ENCODE results near the gene PEX7.
"Not testable (repeated sequence)": the region's sequence is repeated elsewhere in the genome, so short reads cannot be mapped to it uniquely, and the experiment has no call there.

PEX7 gene

DNA sequence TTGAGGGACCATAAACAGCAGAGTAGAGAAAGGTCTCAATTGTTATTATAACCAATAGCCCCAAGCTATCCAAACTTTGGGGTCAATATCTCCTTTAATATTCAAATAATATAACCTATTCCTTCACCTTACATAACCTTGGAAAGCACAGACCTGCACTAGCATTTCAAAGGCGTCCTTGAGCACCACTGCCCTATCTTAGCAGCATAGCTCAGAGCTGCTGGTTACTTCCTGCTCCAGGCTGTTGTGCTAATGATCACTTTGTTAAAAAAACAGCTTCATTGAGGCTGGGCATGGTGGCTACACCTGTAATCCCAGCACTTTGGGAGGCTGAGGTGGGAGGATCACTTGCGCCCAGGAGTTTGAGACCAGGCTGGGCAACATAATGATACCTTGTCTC, 110.2 kb downstream of the PEX7 start:
- H3K9me3 ChIP-seq = no peaks in the 10 kb centered on the region
- no peaks in the 10 kb centered on the region for H3K4me1 ChIP-seq (ENCODE audit: control insufficient read depth in 1 of 2, insufficient read depth in 1 of 2, low read depth in 1 of 2, low read length in 1 of 2)
- TF ChIP-seq, protein P1, sequence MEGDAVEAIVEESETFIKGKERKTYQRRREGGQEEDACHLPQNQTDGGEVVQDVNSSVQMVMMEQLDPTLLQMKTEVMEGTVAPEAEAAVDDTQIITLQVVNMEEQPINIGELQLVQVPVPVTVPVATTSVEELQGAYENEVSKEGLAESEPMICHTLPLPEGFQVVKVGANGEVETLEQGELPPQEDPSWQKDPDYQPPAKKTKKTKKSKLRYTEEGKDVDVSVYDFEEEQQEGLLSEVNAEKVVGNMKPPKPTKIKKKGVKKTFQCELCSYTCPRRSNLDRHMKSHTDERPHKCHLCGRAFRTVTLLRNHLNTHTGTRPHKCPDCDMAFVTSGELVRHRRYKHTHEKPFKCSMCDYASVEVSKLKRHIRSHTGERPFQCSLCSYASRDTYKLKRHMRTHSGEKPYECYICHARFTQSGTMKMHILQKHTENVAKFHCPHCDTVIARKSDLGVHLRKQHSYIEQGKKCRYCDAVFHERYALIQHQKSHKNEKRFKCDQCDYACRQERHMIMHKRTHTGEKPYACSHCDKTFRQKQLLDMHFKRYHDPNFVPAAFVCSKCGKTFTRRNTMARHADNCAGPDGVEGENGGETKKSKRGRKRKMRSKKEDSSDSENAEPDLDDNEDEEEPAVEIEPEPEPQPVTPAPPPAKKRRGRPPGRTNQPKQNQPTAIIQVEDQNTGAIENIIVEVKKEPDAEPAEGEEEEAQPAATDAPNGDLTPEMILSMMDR (IDR thresholded peaks at IDR 0.05) = no peak
- H3K4me3 ChIP-seq (ENCODE audit: low read depth in 1 of 2, low read length in 1 of 2) = no peak overlapping the region
- no peak overlapping the region for H3K27ac ChIP-seq
- no peaks in the 10 kb centered on the region for H3K36me3 ChIP-seq
- H3K27me3 ChIP-seq = peaks cover 86% of the 10 kb centered on the region

DNA sequence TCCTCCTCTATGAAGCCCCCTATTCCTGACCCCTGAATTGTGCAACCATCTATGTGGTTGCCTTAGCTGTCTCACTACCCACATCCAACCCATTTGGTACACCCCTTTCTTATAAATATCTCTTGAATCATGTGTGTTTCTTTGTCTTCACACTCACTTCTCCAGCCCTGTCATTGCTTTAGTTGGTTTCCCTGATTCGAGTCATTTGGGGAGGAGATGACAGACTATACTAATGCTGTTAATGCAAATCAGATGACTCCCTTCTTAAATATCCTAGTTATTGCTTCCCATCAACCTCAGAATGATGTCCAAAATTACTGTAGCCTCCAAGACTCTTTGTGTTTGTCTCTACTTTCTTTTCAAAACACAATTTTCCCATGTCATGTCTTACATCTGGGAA, 122.7 kb downstream of the PEX7 start:
- Histone ChIP-seq H3K27me3 (peaks cover 22% of the 10 kb centered on the region), H3K4me3 (ENCODE audit: low read depth in 1 of 2, low read length in 1 of 2) (no peak overlapping the region)
- TF ChIP-seq, protein P1 (IDR thresholded peaks at IDR 0.05) = no peak

DNA sequence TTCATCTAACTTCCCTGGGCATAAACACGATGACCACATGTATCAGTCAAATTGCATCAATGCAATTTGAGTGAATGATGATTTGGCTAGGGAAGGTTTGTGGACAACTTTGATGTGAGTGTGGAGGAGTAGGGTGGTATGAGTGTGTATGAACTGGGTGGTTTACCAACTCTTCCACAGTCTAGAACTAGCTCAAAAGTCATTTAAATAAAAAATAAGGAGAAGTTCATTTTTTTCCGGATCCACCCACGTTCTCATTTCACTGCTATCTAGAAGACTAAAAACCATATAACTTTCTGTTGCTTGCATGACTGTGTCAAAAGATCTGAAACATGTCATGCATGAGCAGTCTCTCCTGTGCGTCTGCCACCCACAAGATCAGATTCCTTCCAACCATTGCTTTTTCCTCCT, 123.3 kb downstream of the PEX7 start:
- Histone ChIP-seq H3K9me3 (no peaks in the 10 kb centered on the region), H3K36me3 (no peaks in the 10 kb centered on the region), H3K4me3 (ENCODE audit: low read depth in 1 of 2, low read length in 1 of 2) (no peak overlapping the region), H3K27ac (no peak overlapping the region), H3K4me1 (ENCODE audit: control insufficient read depth in 1 of 2, insufficient read depth in 1 of 2, low read depth in 1 of 2, low read length in 1 of 2) (no peaks in the 10 kb centered on the region), H3K27me3 (peaks cover 22% of the 10 kb centered on the region)
- TF ChIP-seq, protein P1 (IDR thresholded peaks at IDR 0.05) = no peak

More for the DNA sequence above, 122.7 kb downstream of the PEX7 start:
- Histone ChIP-seq H3K36me3 (no peaks in the 10 kb centered on the region), H3K9me3 (no peaks in the 10 kb centered on the region), H3K27ac (no peak overlapping the region), H3K4me1 (ENCODE audit: control insufficient read depth in 1 of 2, insufficient read depth in 1 of 2, low read depth in 1 of 2, low read length in 1 of 2) (no peaks in the 10 kb centered on the region)

DNA sequence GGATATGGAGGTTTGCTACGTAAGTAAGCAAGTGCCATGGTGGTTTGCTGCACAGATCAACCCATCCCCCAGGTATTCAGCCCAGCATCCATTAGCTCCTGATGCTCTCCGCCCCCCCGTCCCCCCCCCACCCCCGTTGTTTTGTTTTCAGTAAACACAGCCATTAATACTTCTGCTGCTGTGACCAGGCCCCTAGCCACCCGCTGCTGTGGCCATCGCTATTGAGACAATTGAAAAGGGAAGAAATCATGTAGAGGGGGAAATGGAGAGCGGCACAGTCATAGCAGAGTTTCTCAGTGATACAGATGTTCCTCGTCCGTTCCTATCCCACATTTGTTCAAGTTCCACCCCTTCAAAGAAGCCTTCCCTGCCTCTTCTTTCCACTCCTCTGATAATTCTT, 124.6 kb downstream of the PEX7 start:
- Histone ChIP-seq H3K27me3 (peaks cover 22% of the 10 kb centered on the region), H3K36me3 (no peaks in the 10 kb centered on the region), H3K4me1 (ENCODE audit: control insufficient read depth in 1 of 2, insufficient read depth in 1 of 2, low read depth in 1 of 2, low read length in 1 of 2) (no peaks in the 10 kb centered on the region), H3K4me3 (ENCODE audit: low read depth in 1 of 2, low read length in 1 of 2) (no peak overlapping the region), H3K9me3 (no peaks in the 10 kb centered on the region), H3K27ac (no peak overlapping the region)
- TF ChIP-seq, protein P1 (IDR thresholded peaks at IDR 0.05) = no peak

DNA sequence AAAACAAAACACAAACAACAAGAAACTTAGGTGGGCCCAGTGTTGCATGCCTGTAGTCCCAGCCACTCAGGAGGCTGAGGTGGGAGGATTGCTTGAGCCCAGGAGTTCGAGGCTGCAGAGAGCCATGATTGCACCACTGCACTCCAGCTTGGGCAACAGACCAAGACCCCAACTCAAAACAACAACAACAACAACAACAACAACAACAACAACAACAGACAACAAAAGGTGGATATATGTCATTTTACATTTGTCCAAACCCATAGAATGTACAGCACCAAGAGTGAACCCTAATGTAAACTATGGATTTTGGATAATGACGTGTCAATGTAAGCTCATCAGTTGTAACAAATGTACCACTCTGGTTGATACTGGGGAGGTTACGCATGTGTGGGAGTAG, 127.6 kb downstream of the PEX7 start:
- H3K4me1 ChIP-seq (ENCODE audit: control insufficient read depth in 1 of 2, insufficient read depth in 1 of 2, low read depth in 1 of 2, low read length in 1 of 2); H3K9me3 ChIP-seq; H3K4me3 ChIP-seq (ENCODE audit: low read depth in 1 of 2, low read length in 1 of 2); H3K36me3 ChIP-seq; H3K27ac ChIP-seq: not testable (repeated sequence)
- H3K27me3 ChIP-seq = peaks cover 34% of the 10 kb centered on the region

DNA sequence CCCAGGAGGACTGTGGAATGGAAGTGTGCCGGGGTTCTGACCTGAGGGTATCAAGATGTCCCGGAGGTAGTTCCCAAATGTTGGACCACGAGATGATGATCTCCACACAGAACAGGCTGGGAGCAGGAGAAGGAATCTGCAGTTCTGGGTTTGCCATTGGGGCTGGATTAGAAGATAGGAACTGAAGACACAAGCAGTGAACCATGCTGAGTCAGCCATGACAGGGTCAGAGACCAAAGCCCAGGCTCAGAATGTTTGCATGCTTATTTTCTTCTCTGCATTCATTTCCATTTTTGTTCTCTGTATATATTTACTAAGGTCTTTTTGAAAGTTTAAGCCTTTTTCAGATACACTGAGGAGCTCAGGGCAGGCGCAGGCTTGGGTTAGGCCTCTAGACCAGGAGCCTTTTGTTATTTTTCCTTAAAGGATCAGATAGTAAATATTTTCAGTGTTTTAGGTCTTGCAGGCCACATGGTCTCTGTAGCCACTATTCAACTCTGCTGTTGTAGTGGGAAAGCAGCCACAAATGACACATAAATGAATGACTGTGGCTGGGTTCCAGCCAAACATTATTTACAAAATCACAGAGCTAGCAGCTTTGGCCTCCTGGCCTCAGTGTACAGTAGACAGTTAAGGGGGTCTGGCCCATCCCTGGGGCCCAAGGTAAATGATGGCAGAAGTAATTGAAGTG, 128.2 kb downstream of the PEX7 start:
- TF ChIP-seq, protein P1 (IDR thresholded peaks at IDR 0.05) = no peak
- Histone ChIP-seq H3K27me3 (peaks cover 34% of the 10 kb centered on the region), H3K4me1 (ENCODE audit: control insufficient read depth in 1 of 2, insufficient read depth in 1 of 2, low read depth in 1 of 2, low read length in 1 of 2) (no peaks in the 10 kb centered on the region), H3K27ac (no peak overlapping the region), H3K4me3 (ENCODE audit: low read depth in 1 of 2, low read length in 1 of 2) (no peak overlapping the region), H3K36me3 (no peaks in the 10 kb centered on the region), H3K9me3 (no peaks in the 10 kb centered on the region)
